Left colon (tissue), 2 donors: ENCODE measurements around the gene GPC6. TPM values are rescaled to one million over a fixed set of nuclear protein-coding genes. Genes with fewer than 3 reads are reported as not detected.
"Not testable (repeated sequence)": the region's sequence is repeated elsewhere in the genome, so short reads cannot be mapped to it uniquely, and the experiment has no call there.

Source experiments
- ATAC-seq: fragments of 200-7000 bp; cut with Tn5 transposase; one replicate; pipeline ENCODE4 v1.9.1; 2020; ENCODE audit warnings: mild to moderate bottlenecking, moderate library complexity
- DNase-seq, 2 donors: peaks; one replicate each; pipeline ENCODE4 v3.0.0-alpha.2; 2020
- intact Hi-C, 2 donors: fragments of 100-400 bp; cut with DNase I in 1 of 2; cut with micrococcal nuclease in 1 of 2; formaldehyde crosslinking; loops; one replicate each; pipeline versions ENCODE4 v1.11.2 to v1.14.0; 2022; cut with DNase I, micrococcal nuclease
- total RNA-seq, 2 donors: library from RNA; stranded (reverse); fragmentation: NEBNext Ultra II Directional; extraction: Animal tissue kit (Norgen Biotek cat#: 25700); gene quantifications; one replicate each; pipeline ENCODE4 v1.2.1, GENCODE V29; 2021
- donor health status: DM: no; HTN: no; CAD: no.
- donor health status: DM: yes; HTN: yes; CAD: no.

Gene GPC6
- total RNA-seq, 2 donors from 2014 or later = 2.5 to 5.2 TPM

GRCh38 chr13:93304868-93305613 lies 78.4 kb downstream of the GPC6 start:
- intact Hi-C loops = no loop called here
- ATAC-seq (no peak), DNase-seq (no peak)

GRCh38 chr13:93305886-93306285 lies 79.3 kb downstream of the GPC6 start:
- ATAC-seq (no peak), DNase-seq (no peak)
- intact Hi-C loops = no loop called here

- no peak for ATAC-seq
- intact Hi-C loops = no loop called here
- no peak for DNase-seq
Observed at GRCh38 chr13:93307136-93307535, 80.5 kb downstream of the GPC6 start.

- no peak for DNase-seq
- no peak for ATAC-seq
- intact Hi-C loops = no loop called here
Observed at GRCh38 chr13:93307651-93308050, 81.0 kb downstream of the GPC6 start.

GRCh38 chr13:93309886-93310523 lies 83.4 kb downstream of the GPC6 start:
- ATAC-seq (no peak), DNase-seq (no peak)
- intact Hi-C loops = no loop called here

- DNase-seq (no peak), ATAC-seq (no peak)
- intact Hi-C loops = no loop called here
Observed at GRCh38 chr13:93316841-93317240, 90.2 kb downstream of the GPC6 start.

GRCh38 chr13:93318534-93319254 lies 92.1 kb downstream of the GPC6 start:
- intact Hi-C loops = no loop called here
- ATAC-seq = no peak
- no peak for DNase-seq

- intact Hi-C loops = no loop called here
- ATAC-seq = no peak
- DNase-seq = no peak
Observed at GRCh38 chr13:93320942-93321341, 94.3 kb downstream of the GPC6 start.

- DNase-seq, ATAC-seq, intact Hi-C loops: not testable (repeated sequence)
Observed at GRCh38 chr13:93323880-93324279, 97.3 kb downstream of the GPC6 start.

- no peak for DNase-seq
- intact Hi-C loops = no loop called here
- no peak for ATAC-seq
Observed at GRCh38 chr13:93325303-93326233, 99.0 kb downstream of the GPC6 start.

- intact Hi-C loops = no loop called here
- ATAC-seq (no peak), DNase-seq (no peak)
Observed at GRCh38 chr13:93326234-93326811, 99.7 kb downstream of the GPC6 start.

- intact Hi-C loops = no loop called here
- DNase-seq (no peak), ATAC-seq (no peak)
Observed at GRCh38 chr13:93328943-93329342, 102.3 kb downstream of the GPC6 start.

GRCh38 chr13:93336728-93337127 lies 110.1 kb downstream of the GPC6 start:
- intact Hi-C loops = no loop called here
- DNase-seq = no peak
- no peak for ATAC-seq

- intact Hi-C loops = no loop called here
- DNase-seq (no peak), ATAC-seq (no peak)
Observed at GRCh38 chr13:93338030-93338429, 111.4 kb downstream of the GPC6 start.

GRCh38 chr13:93338906-93339305 lies 112.3 kb downstream of the GPC6 start:
- ATAC-seq (no peak), DNase-seq (no peak)
- intact Hi-C loops = no loop called here

- ATAC-seq (no peak), DNase-seq (no peak)
- intact Hi-C loops = no loop called here
Observed at GRCh38 chr13:93339550-93339949, 112.9 kb downstream of the GPC6 start.

GRCh38 chr13:93341517-93341916 lies 114.9 kb downstream of the GPC6 start:
- DNase-seq (no peak), ATAC-seq (no peak)
- intact Hi-C loops = no loop called here

- no peak for ATAC-seq
Observed at GRCh38 chr13:93343097-93343496, 116.5 kb downstream of the GPC6 start.

More at GRCh38 chr13:93343097-93343496, 116.5 kb downstream of the GPC6 start:
- intact Hi-C loops = no loop called here
- no peak for DNase-seq
